SK-N-SH treated with all-trans-retinoic acid at 6 μM for 48 hours (cell line): Measurements from ENCODE around the gene CYB5RL.

Experiments used
- ATAC-seq: fragments of 200-7000 bp; cut with Tn5 transposase; 3 replicates; pipeline ENCODE4 v1.9.1; 2020; ENCODE audit warnings: mild to moderate bottlenecking, moderate library complexity
- BACH2 ChIP-seq: fragments of 250-450 bp; sonication (Bioruptor Pico); IDR thresholded peaks from 2 replicates; pipeline ENCODE4 v1.9.0; 2021; ENCODE audit warnings: mild to moderate bottlenecking, borderline replicate concordance
- CSDC2 ChIP-seq: fragments of 250-450 bp; sonication (Bioruptor Pico); IDR thresholded peaks from 2 replicates; pipeline ENCODE4 v1.5.0; 2020; ENCODE audit warnings: mild to moderate bottlenecking, moderate library complexity
- ESRRG ChIP-seq: fragments of 250-450 bp; sonication (Bioruptor Pico); IDR thresholded peaks from 2 replicates; pipeline ENCODE4 v1.6.1; 2021; ENCODE audit warnings: mild to moderate bottlenecking
- GLIS3 ChIP-seq: fragments of 250-450 bp; sonication (Bioruptor Pico); IDR thresholded peaks from 2 replicates; pipeline ENCODE4 v1.5.0; 2020; ENCODE audit warnings: mild to moderate bottlenecking, moderate library complexity
- OSR1 ChIP-seq: fragments of 250-450 bp; sonication (Bioruptor Pico); IDR thresholded peaks from 2 replicates; pipeline ENCODE4 v1.8.0; 2022; ENCODE audit warnings: moderate library complexity, mild to moderate bottlenecking, inconsistent platforms
- RARB ChIP-seq: fragments of 250-450 bp; sonication (Bioruptor Pico); IDR thresholded peaks from 2 replicates; pipeline ENCODE4 v1.8.0; 2021; ENCODE audit warnings: mild to moderate bottlenecking, moderate library complexity
- SNAI2 ChIP-seq: fragments of 250-450 bp; sonication (Bioruptor Pico); IDR thresholded peaks from 2 replicates; pipeline ENCODE4 v1.5.0; 2020; ENCODE audit warnings: mild to moderate bottlenecking, moderate library complexity
- TCF4 ChIP-seq: fragments of 250-450 bp; sonication (Bioruptor Pico); IDR thresholded peaks from 2 replicates; pipeline ENCODE4 v1.8.0; 2021; ENCODE audit warnings: mild to moderate bottlenecking, moderate library complexity, borderline replicate concordance
- TOX ChIP-seq: fragments of 250-450 bp; sonication (Bioruptor Pico); IDR thresholded peaks from 2 replicates; pipeline ENCODE4 v1.8.0; 2021; ENCODE audit warnings: mild to moderate bottlenecking, moderate library complexity, borderline replicate concordance
- TSHZ2 ChIP-seq: fragments of 250-450 bp; sonication (Bioruptor Pico); IDR thresholded peaks from 2 replicates; pipeline ENCODE4 v1.5.0; 2020; ENCODE audit warnings: mild to moderate bottlenecking, moderate library complexity
- ZC3H10 ChIP-seq: fragments of 250-450 bp; sonication (Bioruptor Pico); IDR thresholded peaks from 2 replicates; pipeline ENCODE4 v1.5.1; 2021; ENCODE audit warnings: mild to moderate bottlenecking, moderate library complexity
- ZFP3 ChIP-seq: fragments of 250-450 bp; sonication (Bioruptor Pico); IDR thresholded peaks from 2 replicates; pipeline ENCODE4 v1.5.0; 2020; ENCODE audit warnings: mild to moderate bottlenecking, moderate library complexity
- ZFP30 ChIP-seq: fragments of 450-650 bp; formaldehyde crosslinking; IDR thresholded peaks from 2 replicates; pipeline ENCODE4 v1.5.0; 2022; ENCODE audit warnings: mild to moderate bottlenecking, moderate library complexity
- ZNF70 ChIP-seq: fragments of 450-650 bp; formaldehyde crosslinking; IDR thresholded peaks from 2 replicates; pipeline ENCODE4 v1.5.0; 2020; ENCODE audit warnings: mild to moderate bottlenecking, moderate library complexity
- TF ChIP-seq, protein P1 (sequence below): fragments of 250-450 bp; sonication (Bioruptor Pico); IDR thresholded peaks from 2 replicates; pipeline ENCODE4 v1.8.0; 2020; ENCODE audit warnings: mild to moderate bottlenecking, moderate library complexity, borderline replicate concordance
- TF ChIP-seq, protein P2 (sequence below): fragments of 250-450 bp; sonication (Bioruptor Pico); IDR thresholded peaks from 2 replicates; pipeline ENCODE4 v1.5.1; 2020; ENCODE audit warnings: low read depth, mild to moderate bottlenecking, moderate library complexity

CYB5RL gene

DNA sequence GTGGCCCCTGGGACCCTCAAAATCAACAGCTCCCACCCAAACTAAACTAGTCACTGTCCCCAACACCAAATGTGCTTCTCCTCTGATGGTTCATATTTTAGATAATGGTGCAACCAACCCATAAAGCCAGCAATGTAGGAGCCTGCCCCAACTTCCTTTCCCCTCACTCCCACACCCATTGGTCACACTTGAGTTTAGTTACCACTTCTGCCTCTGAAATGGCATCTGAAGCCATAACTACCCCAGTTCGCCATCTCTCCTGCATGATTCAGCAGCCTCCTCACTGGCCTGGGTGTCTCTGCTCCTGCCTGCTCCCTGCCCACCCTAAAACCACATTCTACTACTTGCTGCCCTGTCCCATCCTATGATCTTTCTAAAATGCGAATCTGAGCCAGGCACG is 43.6 kb downstream of the CYB5RL start:
- TF ChIP-seq TCF4 (CRISPR knock-in tag) (no peak), OSR1 (CRISPR knock-in tag) (no peak), CSDC2 (CRISPR knock-in tag) (no peak), ESRRG (no peak), ZNF70 (no peak), TSHZ2 (CRISPR knock-in tag) (no peak), ZFP30 (no peak)
- TF ChIP-seq, protein P1, sequence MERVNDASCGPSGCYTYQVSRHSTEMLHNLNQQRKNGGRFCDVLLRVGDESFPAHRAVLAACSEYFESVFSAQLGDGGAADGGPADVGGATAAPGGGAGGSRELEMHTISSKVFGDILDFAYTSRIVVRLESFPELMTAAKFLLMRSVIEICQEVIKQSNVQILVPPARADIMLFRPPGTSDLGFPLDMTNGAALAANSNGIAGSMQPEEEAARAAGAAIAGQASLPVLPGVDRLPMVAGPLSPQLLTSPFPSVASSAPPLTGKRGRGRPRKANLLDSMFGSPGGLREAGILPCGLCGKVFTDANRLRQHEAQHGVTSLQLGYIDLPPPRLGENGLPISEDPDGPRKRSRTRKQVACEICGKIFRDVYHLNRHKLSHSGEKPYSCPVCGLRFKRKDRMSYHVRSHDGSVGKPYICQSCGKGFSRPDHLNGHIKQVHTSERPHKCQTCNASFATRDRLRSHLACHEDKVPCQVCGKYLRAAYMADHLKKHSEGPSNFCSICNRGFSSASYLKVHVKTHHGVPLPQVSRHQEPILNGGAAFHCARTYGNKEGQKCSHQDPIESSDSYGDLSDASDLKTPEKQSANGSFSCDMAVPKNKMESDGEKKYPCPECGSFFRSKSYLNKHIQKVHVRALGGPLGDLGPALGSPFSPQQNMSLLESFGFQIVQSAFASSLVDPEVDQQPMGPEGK (CRISPR knock-in tag), result no peak
- no peak for ATAC-seq

- ATAC-seq, result peak; percentile 76
- no peak for TF ChIP-seq OSR1 (CRISPR knock-in tag)
- TF ChIP-seq ZFP30, result no peak
- TF ChIP-seq TOX, result no peak
- TF ChIP-seq ZC3H10 (CRISPR knock-in tag), result no peak
Observed at GRCh38 chr1:54153535-54154439, 46.0 kb downstream of the CYB5RL start.

- no peak for TF ChIP-seq SNAI2
- TF ChIP-seq GLIS3, result no peak
- TF ChIP-seq ZFP3 (CRISPR knock-in tag), result no peak
- TF ChIP-seq BACH2 (CRISPR knock-in tag), result no peak
- TF ChIP-seq, protein P2, sequence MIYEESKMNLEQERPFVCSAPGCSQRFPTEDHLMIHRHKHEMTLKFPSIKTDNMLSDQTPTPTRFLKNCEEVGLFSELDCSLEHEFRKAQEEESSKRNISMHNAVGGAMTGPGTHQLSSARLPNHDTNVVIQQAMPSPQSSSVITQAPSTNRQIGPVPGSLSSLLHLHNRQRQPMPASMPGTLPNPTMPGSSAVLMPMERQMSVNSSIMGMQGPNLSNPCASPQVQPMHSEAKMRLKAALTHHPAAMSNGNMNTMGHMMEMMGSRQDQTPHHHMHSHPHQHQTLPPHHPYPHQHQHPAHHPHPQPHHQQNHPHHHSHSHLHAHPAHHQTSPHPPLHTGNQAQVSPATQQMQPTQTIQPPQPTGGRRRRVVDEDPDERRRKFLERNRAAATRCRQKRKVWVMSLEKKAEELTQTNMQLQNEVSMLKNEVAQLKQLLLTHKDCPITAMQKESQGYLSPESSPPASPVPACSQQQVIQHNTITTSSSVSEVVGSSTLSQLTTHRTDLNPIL (CRISPR knock-in tag), result no peak
Observed at GRCh38 chr1:54152696-54153095, 47.1 kb downstream of the CYB5RL start, which contains the start of gene CDCP2. Gene CDCP2 (minus strand): TSS chr1:54153000. CDS start chr1:54152922, 78 bp downstream.

GRCh38 chr1:54151013-54151412 is 48.8 kb downstream of the CYB5RL start:
- no peak for ATAC-seq
- TF ChIP-seq RARB (CRISPR knock-in tag) (no peak), OSR1 (CRISPR knock-in tag) (no peak)
- TF ChIP-seq, protein P2 (CRISPR knock-in tag), result no peak

More at GRCh38 chr1:54152696-54153095, 47.1 kb downstream of the CYB5RL start, which contains the start of gene CDCP2:
- no peak for ATAC-seq
